ENCODE results near the gene DNAJC17. TPM values are rescaled to one million over a fixed set of nuclear protein-coding genes. Genes with fewer than 3 reads are reported as not detected.

The DNAJC17 gene
- total RNA-seq, 2 experiments from 2014 or later: 42.2 to 44.3 TPM

- peaks cover 20% of the 10 kb centered on the region for H3K4me1 Mint-ChIP-seq
- H3K27me3 Mint-ChIP-seq: no peaks in the 10 kb centered on the region
- H3K9me3 Mint-ChIP-seq: no peaks in the 10 kb centered on the region
- CTCF ChIA-PET: interaction anchor here (0.6 to 3.0 kb wide), 24 partner anchors 8 to 450 kb away, joined by 3 to 16 read pairs (median 4); partner anchors contain the start of genes C15orf62, GCHFR and RAD51
- POLR2A ChIA-PET: interaction anchor here (0.5 kb wide), 1 partner anchor 211 kb away, joined by 3 read pairs; no protein-coding TSS in a partner anchor
- no peak overlapping the region for H3K4me3 Mint-ChIP-seq
- DNase-seq: peak; percentile 84
- no peak overlapping the region for H3K27ac Mint-ChIP-seq
- H3K36me3 Mint-ChIP-seq (ENCODE audit: low read depth): peaks cover 6% of the 10 kb centered on the region
These were observed 24.6 kb downstream of the DNAJC17 start for GRCh38 chr15:40782609-40783227.

GRCh38 chr15:40776537-40777141 is 30.6 kb downstream of the DNAJC17 start:
- ChIA-PET POLR2A (interaction anchor here (0.6 to 1.3 kb wide), 3 partner anchors 9 to 11 kb away, joined by 3 to 6 read pairs (median 4); no protein-coding TSS in a partner anchor), CTCF (interaction anchor here (0.7 to 2.2 kb wide), 7 partner anchors 10 to 117 kb away, joined by 3 to 9 read pairs (median 5); partner anchors contain the start of genes GCHFR and VPS18)
- Mint-ChIP-seq H3K4me1 (peaks cover 12% of the 10 kb centered on the region), H3K27me3 (no peaks in the 10 kb centered on the region), H3K36me3 (ENCODE audit: low read depth) (peaks cover 18% of the 10 kb centered on the region), H3K9me3 (no peaks in the 10 kb centered on the region), H3K4me3 (no peak overlapping the region), H3K27ac (peak overlapping the region; percentile 72)
- DNase-seq: peak; percentile 58

GRCh38 chr15:40775740-40776536 is 31.3 kb downstream of the DNAJC17 start:
- H3K27ac Mint-ChIP-seq: no peak overlapping the region
- CTCF ChIA-PET: interaction anchor here (0.7 to 3.9 kb wide), 7 partner anchors 7 to 118 kb away, joined by 3 to 16 read pairs (median 7); partner anchors contain the start of genes GCHFR and VPS18
- peaks cover 20% of the 10 kb centered on the region for H3K36me3 Mint-ChIP-seq (ENCODE audit: low read depth)
- POLR2A ChIA-PET: interaction anchor here (0.6 to 1.3 kb wide), 2 partner anchors 10 to 11 kb away, joined by 4 to 6 read pairs; no protein-coding TSS in a partner anchor
- H3K27me3 Mint-ChIP-seq: no peaks in the 10 kb centered on the region
- peaks cover 12% of the 10 kb centered on the region for H3K4me1 Mint-ChIP-seq
- no peak overlapping the region for H3K4me3 Mint-ChIP-seq
- DNase-seq: no peak
- H3K9me3 Mint-ChIP-seq: no peaks in the 10 kb centered on the region

- no peak for DNase-seq
- Mint-ChIP-seq H3K4me1 (peaks cover 16% of the 10 kb centered on the region), H3K36me3 (ENCODE audit: low read depth) (peaks cover 23% of the 10 kb centered on the region), H3K4me3 (no peak overlapping the region), H3K27ac (no peak overlapping the region), H3K9me3 (no peaks in the 10 kb centered on the region), H3K27me3 (no peaks in the 10 kb centered on the region)
- CTCF ChIA-PET: interaction anchor here (0.6 to 3.9 kb wide), 5 partner anchors 8 to 42 kb away, joined by 3 to 16 read pairs (median 9); partner anchors contain the start of gene GCHFR
- POLR2A ChIA-PET: no interaction called here
These were observed 32.3 kb downstream of the DNAJC17 start for GRCh38 chr15:40775007-40775406.

- Mint-ChIP-seq H3K4me3 (no peak overlapping the region), H3K27me3 (no peaks in the 10 kb centered on the region), H3K36me3 (ENCODE audit: low read depth) (peaks cover 23% of the 10 kb centered on the region), H3K27ac (no peak overlapping the region), H3K4me1 (peaks cover 26% of the 10 kb centered on the region), H3K9me3 (no peaks in the 10 kb centered on the region)
- no peak for DNase-seq
- ChIA-PET CTCF (interaction anchor here (1.4 to 3.9 kb wide), 4 partner anchors 9 to 17 kb away, joined by 3 to 16 read pairs (median 4); partner anchors contain the start of gene GCHFR), POLR2A (no interaction called here)
These were observed 33.4 kb downstream of the DNAJC17 start for GRCh38 chr15:40773902-40774301.

- H3K9me3 Mint-ChIP-seq: no peaks in the 10 kb centered on the region
- POLR2A ChIA-PET: no interaction called here
- no peak overlapping the region for H3K4me3 Mint-ChIP-seq
- CTCF ChIA-PET: interaction anchor here (0.7 to 3.9 kb wide), 5 partner anchors 9 to 452 kb away, joined by 3 to 16 read pairs (median 4); partner anchors contain the start of gene GCHFR
- H3K36me3 Mint-ChIP-seq (ENCODE audit: low read depth): peaks cover 23% of the 10 kb centered on the region
- no peak overlapping the region for H3K27ac Mint-ChIP-seq
- peaks cover 30% of the 10 kb centered on the region for H3K4me1 Mint-ChIP-seq
- no peaks in the 10 kb centered on the region for H3K27me3 Mint-ChIP-seq
- no peak for DNase-seq
These were observed 33.8 kb downstream of the DNAJC17 start for GRCh38 chr15:40773496-40773895.

GRCh38 chr15:40772014-40772413 is 35.3 kb downstream of the DNAJC17 start:
- no peak for DNase-seq
- H3K27ac Mint-ChIP-seq: no peak overlapping the region
- no peak overlapping the region for H3K4me3 Mint-ChIP-seq
- ChIA-PET POLR2A (no interaction called here), CTCF (interaction anchor here (2.8 to 3.9 kb wide), 2 partner anchors 11 to 28 kb away, joined by 9 to 16 read pairs; no protein-coding TSS in a partner anchor)
- H3K27me3 Mint-ChIP-seq: no peaks in the 10 kb centered on the region
- H3K9me3 Mint-ChIP-seq: no peaks in the 10 kb centered on the region
- peaks cover 30% of the 10 kb centered on the region for H3K4me1 Mint-ChIP-seq
- H3K36me3 Mint-ChIP-seq (ENCODE audit: low read depth): peaks cover 28% of the 10 kb centered on the region

GRCh38 chr15:40771242-40771641 is 36.0 kb downstream of the DNAJC17 start:
- Mint-ChIP-seq H3K27me3 (no peaks in the 10 kb centered on the region), H3K9me3 (no peaks in the 10 kb centered on the region), H3K4me3 (no peak overlapping the region), H3K27ac (no peak overlapping the region), H3K36me3 (ENCODE audit: low read depth) (peaks cover 21% of the 10 kb centered on the region), H3K4me1 (peaks cover 26% of the 10 kb centered on the region)
- DNase-seq: no peak
- ChIA-PET POLR2A (no interaction called here), CTCF (interaction anchor here (0.6 to 2.8 kb wide), 4 partner anchors 11 to 33 kb away, joined by 3 to 10 read pairs (median 6); no protein-coding TSS in a partner anchor)

- Mint-ChIP-seq H3K4me3 (peak overlapping the region; percentile 37), H3K27me3 (no peaks in the 10 kb centered on the region), H3K9me3 (no peaks in the 10 kb centered on the region), H3K27ac (peak overlapping the region; percentile 90), H3K36me3 (ENCODE audit: low read depth) (peaks cover 21% of the 10 kb centered on the region), H3K4me1 (peaks cover 36% of the 10 kb centered on the region)
- no peak for DNase-seq
- ChIA-PET POLR2A (no interaction called here), CTCF (interaction anchor here (1.4 to 2.8 kb wide), 4 partner anchors 12 to 124 kb away, joined by 3 to 10 read pairs (median 9); partner anchors contain the start of gene VPS18)
These were observed 37.0 kb downstream of the DNAJC17 start for GRCh38 chr15:40770147-40770721.

GRCh38 chr15:40769274-40770146 is 37.8 kb downstream of the DNAJC17 start, which contains the start of gene C15orf62:
TSS of gene C15orf62 (plus strand) at chr15:40769980. CDS start at chr15:40770496, 516 bp downstream.
- ChIA-PET CTCF (interaction anchor here (1.4 to 2.6 kb wide), 5 partner anchors 13 to 125 kb away, joined by 3 to 10 read pairs (median 6); partner anchors contain the start of gene VPS18), POLR2A (no interaction called here)
- DNase-seq: peak; percentile 50
- Mint-ChIP-seq H3K27me3 (no peaks in the 10 kb centered on the region), H3K4me1 (peaks cover 43% of the 10 kb centered on the region), H3K36me3 (ENCODE audit: low read depth) (peaks cover 21% of the 10 kb centered on the region), H3K9me3 (no peaks in the 10 kb centered on the region), H3K27ac (peak within 1 kb of the TSS; percentile 90), H3K4me3 (peak within 1 kb of the TSS; percentile 37)

- ChIA-PET CTCF (interaction anchor here (1.4 to 2.8 kb wide), 6 partner anchors 13 to 126 kb away, joined by 3 to 13 read pairs (median 8); partner anchors contain the start of gene VPS18), POLR2A (no interaction called here)
- Mint-ChIP-seq H3K27ac (peak overlapping the region; percentile 90), H3K4me1 (peaks cover 46% of the 10 kb centered on the region), H3K9me3 (no peaks in the 10 kb centered on the region), H3K36me3 (ENCODE audit: low read depth) (peaks cover 20% of the 10 kb centered on the region), H3K4me3 (no peak overlapping the region), H3K27me3 (no peaks in the 10 kb centered on the region)
- DNase-seq: no peak
These were observed 38.6 kb downstream of the DNAJC17 start for GRCh38 chr15:40768521-40769273.

Measured in activated CD4-positive, alpha-beta T cell treated with anti-CD3 and anti-CD28 coated beads, Interleukin-2, amount 10 ng/mL, durations not matched to agents 7 days and 5 days (primary cell).